Right lobe of liver (tissue), 6 donors: Measurements from ENCODE around the gene SLC25A17. TPM values are rescaled to one million over a fixed set of nuclear protein-coding genes. Genes with fewer than 3 reads are reported as not detected.

ENCODE experiments used
- ATAC-seq, 4 donors: fragments of 200-7000 bp; cut with Tn5 transposase; one replicate each; pipeline ENCODE4 v1.9.1; 2020; ENCODE audit warnings: mild to moderate bottlenecking in 4 of 4, moderate library complexity in 4 of 4
- DNase-seq, 3 donors: peaks; one replicate each; pipeline ENCODE4 v3.0.0-alpha.2; 2020
- H3K27ac ChIP-seq, 3 donors: fragments of 200-600 bp; one replicate each; pipeline ENCODE4 v1.8.0; 2022
- H3K27me3 ChIP-seq, 2 donors: fragments of 200-600 bp; one replicate each; pipeline ENCODE4 v1.8.0; 2022
- H3K36me3 ChIP-seq, 4 donors: fragments of 200-600 bp; sonication (generic) in 1 of 4; one replicate each; pipeline versions ENCODE4 v1.5.1 to v1.8.0; 2017 to 2022; ENCODE audit warnings: control low read depth in 1 of 4
- H3K4me1 ChIP-seq, 4 donors: fragments of 200-600 bp; sonication (generic) in 1 of 4; one replicate each; pipeline versions ENCODE4 v1.5.1 to v1.8.0; 2017 to 2022; ENCODE audit warnings: control low read depth in 1 of 4
- H3K4me3 ChIP-seq, 3 donors: fragments of 200-600 bp; one replicate each; pipeline ENCODE4 v1.8.0; 2022
- H3K9me3 ChIP-seq, 4 donors: fragments of 200-600 bp; sonication (generic) in 1 of 4; one replicate each; pipeline versions ENCODE4 v1.5.1 to v1.8.0; 2017 to 2022; ENCODE audit warnings: control low read depth in 1 of 4
- POLR2A ChIP-seq: fragments of 450-650 bp; IDR thresholded peaks from one replicate; pipeline ENCODE4 v1.6.1; 2017; ENCODE audit warnings: antibody characterized with exemption, mild to moderate bottlenecking
- WGBS: methylation state at CpG from one replicate; pipeline ENCODE4 v1.1.6; 2018; ENCODE audit warnings: low coverage, low lambda C conversion rate; ENCODE audit not compliant: insufficient coverage; ENCODE audit errors: missing lambda C conversion rate; 5-methylcytosine and 5-hydroxymethylcytosine counted together
- intact Hi-C, 2 donors: fragments of 100-400 bp; cut with DNase I; formaldehyde crosslinking; loops; one replicate each; pipeline versions ENCODE4 v1.11.2 to v1.14.1; 2022
- total RNA-seq, 6 experiments: library from RNA; depleted of rRNA in 2 of 6; stranded (reverse); fragments of >200 nt in 2 of 6; fragmentation: NEBNext Ultra II Directional in 3 of 6; extraction: Animal tissue kit (Norgen Biotek cat#: 25700) in 3 of 6; gene quantifications; one replicate each; pipeline versions ENCODE4 v1.1.0 to v1.2.4, GENCODE V29; 2016 to 2023
- TF ChIP-seq, protein P1 (sequence below), 4 donors: fragments of 200-600 bp in 3 of 4; fragments of 450-650 bp in 1 of 4; IDR thresholded peaks; one replicate each; pipeline versions ENCODE4 v1.5.1 to v1.8.0; 2016 to 2022; ENCODE audit warnings: antibody characterized with exemption in 4 of 4, mild to moderate bottlenecking in 2 of 4
- donor health status: DM: no; HTN: yes; CAD: no.
- donor health status: DM: no; HTN: no; CAD: no.
- donor health status: DM: no; HTN: no; CAD: no.
- donor health status: DM: no; HTN: yes; CAD: no.
- donor health status: DM: no; HTN: yes; CAD: no.

SLC25A17 gene
- total RNA-seq, 6 experiments from 2014 or later = 10.9 to 15.5 (median 13.0) TPM

DNA sequence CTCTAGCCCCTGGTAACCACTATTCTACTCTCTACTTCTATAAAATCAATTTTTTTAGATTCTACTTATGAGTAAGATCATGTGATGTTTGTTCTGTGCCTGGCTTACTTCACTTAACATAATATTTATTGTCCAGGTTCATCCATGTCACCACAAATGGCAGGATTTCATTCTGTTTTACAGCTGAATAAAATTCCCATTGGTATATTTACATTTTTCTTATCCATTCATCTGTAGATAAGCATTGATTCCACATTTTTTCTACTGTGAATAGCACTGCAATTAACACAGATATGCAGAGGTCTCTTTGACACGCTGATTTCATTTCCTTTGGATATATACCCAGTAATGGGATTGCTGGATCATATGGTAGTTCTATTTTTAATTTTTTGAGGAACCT lies 15.8 kb downstream of the SLC25A17 start:
- intact Hi-C loops = no loop called here

DNA sequence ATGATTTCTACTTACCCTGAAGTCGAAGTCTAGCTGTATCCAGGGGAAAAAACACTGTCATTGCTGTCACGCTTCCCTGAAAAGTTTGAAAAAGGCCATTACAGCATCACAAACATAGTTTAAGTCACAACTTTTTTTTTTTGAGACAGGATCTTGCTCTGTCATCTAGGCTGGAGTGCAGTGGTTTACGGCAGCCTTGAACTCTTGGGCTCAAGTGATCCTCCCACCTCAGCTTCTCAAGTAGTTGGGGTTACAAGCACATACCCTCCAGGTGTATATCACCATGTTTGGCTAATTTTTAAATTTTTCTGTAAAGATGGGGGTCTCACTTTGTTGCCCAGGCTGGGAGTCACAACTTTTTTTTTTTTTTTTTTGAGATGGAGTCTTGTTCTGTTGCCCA lies 20.1 kb downstream of the SLC25A17 start:
- no peaks in the 10 kb centered on the region for H3K9me3 ChIP-seq
- ATAC-seq = no peak
- H3K27me3 ChIP-seq = no peaks in the 10 kb centered on the region
- H3K27ac ChIP-seq = no peak overlapping the region
- WGBS = 100% methylated on average over 3 of the region's 3 CpGs
- H3K4me1 ChIP-seq = no peaks in the 10 kb centered on the region
- TF ChIP-seq, protein P1, sequence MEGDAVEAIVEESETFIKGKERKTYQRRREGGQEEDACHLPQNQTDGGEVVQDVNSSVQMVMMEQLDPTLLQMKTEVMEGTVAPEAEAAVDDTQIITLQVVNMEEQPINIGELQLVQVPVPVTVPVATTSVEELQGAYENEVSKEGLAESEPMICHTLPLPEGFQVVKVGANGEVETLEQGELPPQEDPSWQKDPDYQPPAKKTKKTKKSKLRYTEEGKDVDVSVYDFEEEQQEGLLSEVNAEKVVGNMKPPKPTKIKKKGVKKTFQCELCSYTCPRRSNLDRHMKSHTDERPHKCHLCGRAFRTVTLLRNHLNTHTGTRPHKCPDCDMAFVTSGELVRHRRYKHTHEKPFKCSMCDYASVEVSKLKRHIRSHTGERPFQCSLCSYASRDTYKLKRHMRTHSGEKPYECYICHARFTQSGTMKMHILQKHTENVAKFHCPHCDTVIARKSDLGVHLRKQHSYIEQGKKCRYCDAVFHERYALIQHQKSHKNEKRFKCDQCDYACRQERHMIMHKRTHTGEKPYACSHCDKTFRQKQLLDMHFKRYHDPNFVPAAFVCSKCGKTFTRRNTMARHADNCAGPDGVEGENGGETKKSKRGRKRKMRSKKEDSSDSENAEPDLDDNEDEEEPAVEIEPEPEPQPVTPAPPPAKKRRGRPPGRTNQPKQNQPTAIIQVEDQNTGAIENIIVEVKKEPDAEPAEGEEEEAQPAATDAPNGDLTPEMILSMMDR (IDR thresholded peaks at IDR 0.05) = no peak
- no peak for TF ChIP-seq POLR2A
- intact Hi-C loops = no loop called here
- no peak for DNase-seq
- no peak overlapping the region for H3K4me3 ChIP-seq
- no peaks in the 10 kb centered on the region for H3K36me3 ChIP-seq

More for the DNA sequence above, 15.8 kb downstream of the SLC25A17 start:
- Histone ChIP-seq H3K4me3 (no peak overlapping the region), H3K36me3 (no peaks in the 10 kb centered on the region), H3K4me1 (no peaks in the 10 kb centered on the region), H3K27me3 (no peaks in the 10 kb centered on the region), H3K27ac (no peak overlapping the region), H3K9me3 (no peaks in the 10 kb centered on the region)
- ATAC-seq (peak in 2 of 4 donors; percentile 41 to 61), DNase-seq (no peak)
- 92% methylated on average over 1 of the region's 1 CpG for WGBS
- no peak for TF ChIP-seq POLR2A
- TF ChIP-seq, protein P1 (IDR thresholded peaks at IDR 0.05) = no peak

DNA sequence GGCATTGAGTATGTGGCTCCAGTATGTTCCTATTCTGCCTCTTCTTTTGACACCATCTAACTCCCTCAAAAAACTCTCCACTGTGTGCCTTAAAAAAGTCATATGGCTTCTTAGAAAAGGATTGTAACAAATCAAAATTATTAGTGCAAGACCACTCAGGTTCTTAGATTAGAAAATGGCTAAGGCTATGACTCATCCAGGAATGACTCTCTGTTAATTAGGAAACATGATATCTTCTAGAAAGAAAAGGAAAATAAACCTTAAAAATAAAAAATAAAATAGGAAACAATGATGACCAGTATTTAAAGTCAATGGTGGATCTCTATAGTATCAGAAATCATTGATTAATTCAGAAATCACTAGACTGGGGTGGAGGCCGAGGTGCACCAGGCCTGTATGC lies 21.7 kb downstream of the SLC25A17 start:
- no peak for TF ChIP-seq POLR2A
- TF ChIP-seq, protein P1 (IDR thresholded peaks at IDR 0.05) = no peak
- WGBS = 100% methylated on average over 1 of the region's 1 CpG
- H3K9me3 ChIP-seq = no peaks in the 10 kb centered on the region
- no peak overlapping the region for H3K27ac ChIP-seq
- DNase-seq = no peak
- H3K4me1 ChIP-seq = peaks cover 0 to 6% (median 2%) of the 10 kb centered on the region in 4 donors
- H3K4me3 ChIP-seq = no peak overlapping the region
- no peak for ATAC-seq
- H3K36me3 ChIP-seq = no peaks in the 10 kb centered on the region
- H3K27me3 ChIP-seq = no peaks in the 10 kb centered on the region
- intact Hi-C loops = no loop called here

DNA sequence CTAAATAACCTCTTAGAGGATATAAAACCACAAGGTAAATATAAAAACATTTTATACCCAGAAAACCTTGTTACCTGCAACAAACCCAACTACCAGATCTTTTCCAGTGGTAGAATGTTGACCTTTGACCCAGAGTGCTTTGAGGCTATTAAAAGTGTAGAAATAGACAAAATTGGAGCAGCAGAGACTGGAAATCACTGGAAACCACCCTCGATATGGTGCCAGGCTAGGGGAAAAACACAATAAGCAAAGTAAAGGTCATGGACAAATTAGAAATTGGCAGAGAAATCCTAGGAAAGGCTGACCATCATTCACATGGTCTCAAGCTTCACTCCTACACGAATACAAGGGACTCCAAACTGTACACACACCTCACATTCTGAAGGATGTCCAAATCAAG lies 26.7 kb downstream of the SLC25A17 start:
- Histone ChIP-seq H3K4me1 (peaks cover 0 to 6% (median 3%) of the 10 kb centered on the region in 4 donors), H3K27ac (no peak overlapping the region), H3K27me3 (no peaks in the 10 kb centered on the region), H3K4me3 (no peak overlapping the region), H3K9me3 (no peaks in the 10 kb centered on the region), H3K36me3 (peaks cover 0 to 6% (median 0%) of the 10 kb centered on the region in 4 donors)
- ATAC-seq (peak; percentile 41 to 88 (median 57)), DNase-seq (no peak)
- WGBS = 25% methylated on average over 2 of the region's 2 CpGs
- no peak for TF ChIP-seq POLR2A
- TF ChIP-seq, protein P1 (IDR thresholded peaks at IDR 0.05) = no peak
- intact Hi-C loops = no loop called here

DNA sequence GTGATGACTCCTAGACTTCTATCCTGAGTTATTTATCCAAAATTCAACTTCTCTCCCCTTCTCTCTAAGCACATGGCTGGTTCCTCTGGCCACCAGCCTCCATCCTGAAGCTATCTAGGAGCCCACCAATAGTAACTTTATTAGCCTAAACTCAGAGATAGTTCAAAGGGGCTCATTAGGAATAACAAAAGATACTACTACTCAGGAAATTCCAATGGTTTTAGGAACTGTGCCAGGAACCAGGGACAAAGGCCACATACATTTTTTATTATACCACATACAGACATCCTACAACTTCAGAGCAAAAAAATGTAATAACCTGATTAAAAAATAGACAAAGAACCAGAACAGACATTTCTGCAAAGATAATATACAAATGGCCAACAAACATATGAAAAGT lies 27.9 kb downstream of the SLC25A17 start:
- intact Hi-C loops = no loop called here
- Histone ChIP-seq H3K4me1 (peaks cover 0 to 6% (median 3%) of the 10 kb centered on the region in 4 donors), H3K27ac (no peak overlapping the region), H3K4me3 (no peak overlapping the region), H3K9me3 (no peaks in the 10 kb centered on the region), H3K36me3 (peaks cover 0 to 6% (median 0%) of the 10 kb centered on the region in 4 donors), H3K27me3 (no peaks in the 10 kb centered on the region)
- ATAC-seq = no peak
- DNase-seq = no peak
- TF ChIP-seq, protein P1 (IDR thresholded peaks at IDR 0.05) = no peak
- no peak for TF ChIP-seq POLR2A
